ENCODE results near the gene RPA1.
"Not testable (repeated sequence)": the region's sequence is repeated elsewhere in the genome, so short reads cannot be mapped to it uniquely, and the experiment has no call there.

Gene RPA1

DNA sequence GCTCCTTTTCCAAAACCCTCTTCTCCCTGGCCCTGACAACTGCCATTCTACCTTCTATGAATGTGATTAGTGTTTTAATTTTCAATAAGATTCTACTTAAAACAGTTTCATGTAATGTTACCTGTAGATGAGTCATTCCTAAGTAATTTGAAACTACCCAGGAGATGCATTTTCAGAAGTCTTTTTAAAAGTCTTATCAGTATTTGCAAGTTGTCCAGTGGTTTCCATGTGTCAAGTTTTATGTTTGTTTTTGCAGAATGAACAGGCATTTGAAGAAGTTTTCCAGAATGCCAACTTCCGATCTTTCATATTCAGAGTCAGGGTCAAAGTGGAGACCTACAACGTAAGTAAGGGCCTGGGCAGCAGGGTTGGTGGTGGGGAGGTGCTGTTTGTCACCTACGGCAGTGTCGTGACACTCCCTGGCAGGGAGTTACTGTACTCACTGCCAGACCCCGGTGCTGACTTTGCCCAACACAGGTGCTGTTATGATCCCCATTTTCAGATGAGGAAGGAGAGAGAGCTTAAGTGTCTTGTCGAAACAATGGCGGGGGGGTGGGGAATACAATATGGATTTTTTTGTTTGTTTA is 65.0 kb downstream of the RPA1 start:
- H3K4me2 ChIP-seq (ENCODE audit: low read length), result no peak overlapping the region
- H3K79me2 ChIP-seq (ENCODE audit: control insufficient read depth, insufficient read depth, low read length), result no peaks in the 10 kb centered on the region
- no peaks in the 10 kb centered on the region for H3K79me1 ChIP-seq (ENCODE audit: low read length)
- no peaks in the 10 kb centered on the region for H3K27me3 ChIP-seq (ENCODE audit: insufficient read depth, low read length, poor library complexity)
- no peaks in the 10 kb centered on the region for H3K4me1 ChIP-seq (ENCODE audit: control insufficient read depth, low read depth, low read length)
- no CpG with 5 or more reads among the region's 7 CpGs for WGBS (ENCODE audit: extremely low coverage, insufficient coverage, low lambda C conversion rate)
- H3K27ac ChIP-seq (ENCODE audit: low read depth, low read length), result no peak overlapping the region
- no peak overlapping the region for H2BK120ac ChIP-seq (ENCODE audit: low read depth, low read length)
- H4K8ac ChIP-seq (ENCODE audit: low read depth, low read length), result no peak overlapping the region
- no peak overlapping the region for H3K23ac ChIP-seq (ENCODE audit: low read length)
- H3K56ac ChIP-seq (ENCODE audit: low read length), result no peak overlapping the region
- no peak overlapping the region for H4K5ac ChIP-seq (ENCODE audit: low read length)
- DNase-seq, result no peak
- no peak overlapping the region for H3K9ac ChIP-seq (ENCODE audit: low read length)
- H3K4me3 ChIP-seq (ENCODE audit: low read length), result no peak overlapping the region
- no peak overlapping the region for H3K18ac ChIP-seq (ENCODE audit: low read length)
- H2AK5ac ChIP-seq (ENCODE audit: low read length), result no peak overlapping the region
- H2BK15ac ChIP-seq (replicated peaks; ENCODE audit: low read depth), result no peak overlapping the region
- no peak overlapping the region for H2BK5ac ChIP-seq (ENCODE audit: low read length)
- no peak overlapping the region for H3K4ac ChIP-seq (ENCODE audit: low read depth, low read length)
- H3K36me3 ChIP-seq (ENCODE audit: control insufficient read depth, insufficient read depth, low read length), result peaks cover 7% of the 10 kb centered on the region

DNA sequence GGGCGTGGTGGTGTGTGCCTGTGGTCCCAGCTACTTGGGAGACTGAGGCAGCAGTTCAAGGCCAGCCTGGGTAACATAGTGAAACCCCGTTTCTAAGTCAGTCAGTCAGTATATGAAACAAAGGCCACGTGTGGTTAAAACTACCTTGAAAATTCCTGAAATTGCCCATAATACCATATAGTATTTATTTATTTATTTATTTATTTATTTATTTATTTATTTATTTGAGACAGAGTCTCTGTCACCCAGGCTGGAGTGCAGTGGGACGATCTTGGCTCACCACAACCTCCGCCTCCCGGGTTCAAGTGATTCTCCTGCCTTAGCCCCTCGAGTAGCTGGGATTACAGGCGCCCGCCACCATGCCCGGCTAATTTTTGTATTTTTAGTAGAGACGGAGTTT is 65.7 kb downstream of the RPA1 start:
- not testable (repeated sequence) for H3K36me3 ChIP-seq (ENCODE audit: control insufficient read depth, insufficient read depth, low read length)

DNA sequence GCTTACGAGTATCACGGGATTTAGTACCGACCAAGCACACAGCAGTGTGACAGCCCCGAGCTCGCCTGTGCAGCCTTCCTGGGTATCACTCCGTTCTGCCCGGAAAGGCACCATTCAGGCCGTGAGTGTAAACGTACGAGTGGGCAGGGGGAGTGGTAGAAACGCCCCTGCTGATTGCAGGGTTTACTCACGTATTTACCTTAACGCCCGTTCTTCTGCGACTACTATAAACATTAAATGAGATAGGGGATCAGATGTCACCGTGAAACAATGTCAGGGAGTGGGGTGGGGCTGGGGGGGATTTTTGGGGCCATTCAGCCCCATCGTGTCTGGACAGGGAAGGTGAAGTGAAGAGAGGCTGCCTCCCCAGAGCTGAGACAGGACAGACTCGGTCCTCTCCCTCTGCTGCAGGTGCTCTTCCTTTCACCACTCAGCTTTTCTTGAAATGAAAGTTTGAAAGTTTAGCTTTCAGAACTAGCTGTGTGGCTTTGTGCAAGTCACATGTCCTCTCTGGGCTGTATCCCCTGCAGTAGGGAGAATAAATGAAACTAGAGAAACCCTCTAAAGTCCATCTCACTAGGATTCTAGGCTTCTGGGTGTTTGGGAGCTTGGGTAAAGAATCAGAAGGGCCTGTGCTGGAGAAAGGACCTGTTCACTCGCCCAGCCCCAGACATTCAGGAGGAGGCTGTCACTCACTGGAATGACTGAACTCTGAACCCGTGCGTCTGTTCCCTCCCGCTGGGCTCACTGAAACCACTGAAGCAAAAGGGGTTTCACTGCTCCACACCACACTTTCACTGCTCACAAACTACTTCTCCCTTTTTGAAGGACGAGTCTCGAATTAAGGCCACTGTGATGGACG is 66.7 kb downstream of the RPA1 start:
- Histone ChIP-seq H2BK15ac (replicated peaks; ENCODE audit: low read depth) (no peak overlapping the region), H4K8ac (ENCODE audit: low read depth, low read length) (no peak overlapping the region), H3K18ac (ENCODE audit: low read length) (no peak overlapping the region), H3K27me3 (ENCODE audit: insufficient read depth, low read length, poor library complexity) (no peaks in the 10 kb centered on the region), H3K4me2 (ENCODE audit: low read length) (no peak overlapping the region), H2AK5ac (ENCODE audit: low read length) (no peak overlapping the region), H3K56ac (ENCODE audit: low read length) (no peak overlapping the region), H3K27ac (ENCODE audit: low read depth, low read length) (no peak overlapping the region), H2BK5ac (ENCODE audit: low read length) (no peak overlapping the region), H3K4ac (ENCODE audit: low read depth, low read length) (no peak overlapping the region), H3K9ac (ENCODE audit: low read length) (no peak overlapping the region), H3K4me1 (ENCODE audit: control insufficient read depth, low read depth, low read length) (no peaks in the 10 kb centered on the region), H3K79me1 (ENCODE audit: low read length) (no peaks in the 10 kb centered on the region), H3K23ac (ENCODE audit: low read length) (no peak overlapping the region), H3K79me2 (ENCODE audit: control insufficient read depth, insufficient read depth, low read length) (no peaks in the 10 kb centered on the region), H3K36me3 (ENCODE audit: control insufficient read depth, insufficient read depth, low read length) (peaks cover 7% of the 10 kb centered on the region), H2BK120ac (ENCODE audit: low read depth, low read length) (no peak overlapping the region), H4K5ac (ENCODE audit: low read length) (no peak overlapping the region), H3K4me3 (ENCODE audit: low read length) (no peak overlapping the region)
- no peak for DNase-seq
- no CpG with 5 or more reads among the region's 25 CpGs for WGBS (ENCODE audit: extremely low coverage, insufficient coverage, low lambda C conversion rate)

More for the DNA sequence above, 65.7 kb downstream of the RPA1 start:
- not testable (repeated sequence) for H3K4ac ChIP-seq (ENCODE audit: low read depth, low read length); H4K8ac ChIP-seq (ENCODE audit: low read depth, low read length); H2BK5ac ChIP-seq (ENCODE audit: low read length); H2BK15ac ChIP-seq (replicated peaks; ENCODE audit: low read depth); H3K4me3 ChIP-seq (ENCODE audit: low read length); H3K56ac ChIP-seq (ENCODE audit: low read length); H2BK120ac ChIP-seq (ENCODE audit: low read depth, low read length); H4K5ac ChIP-seq (ENCODE audit: low read length); H2AK5ac ChIP-seq (ENCODE audit: low read length); H3K18ac ChIP-seq (ENCODE audit: low read length); H3K79me1 ChIP-seq (ENCODE audit: low read length); H3K27ac ChIP-seq (ENCODE audit: low read depth, low read length); H3K4me2 ChIP-seq (ENCODE audit: low read length); H3K79me2 ChIP-seq (ENCODE audit: control insufficient read depth, insufficient read depth, low read length); H3K27me3 ChIP-seq (ENCODE audit: insufficient read depth, low read length, poor library complexity); H3K23ac ChIP-seq (ENCODE audit: low read length); H3K9ac ChIP-seq (ENCODE audit: low read length); H3K4me1 ChIP-seq (ENCODE audit: control insufficient read depth, low read depth, low read length); DNase-seq
- no CpG with 5 or more reads among the region's 11 CpGs for WGBS (ENCODE audit: extremely low coverage, insufficient coverage, low lambda C conversion rate)

DNA sequence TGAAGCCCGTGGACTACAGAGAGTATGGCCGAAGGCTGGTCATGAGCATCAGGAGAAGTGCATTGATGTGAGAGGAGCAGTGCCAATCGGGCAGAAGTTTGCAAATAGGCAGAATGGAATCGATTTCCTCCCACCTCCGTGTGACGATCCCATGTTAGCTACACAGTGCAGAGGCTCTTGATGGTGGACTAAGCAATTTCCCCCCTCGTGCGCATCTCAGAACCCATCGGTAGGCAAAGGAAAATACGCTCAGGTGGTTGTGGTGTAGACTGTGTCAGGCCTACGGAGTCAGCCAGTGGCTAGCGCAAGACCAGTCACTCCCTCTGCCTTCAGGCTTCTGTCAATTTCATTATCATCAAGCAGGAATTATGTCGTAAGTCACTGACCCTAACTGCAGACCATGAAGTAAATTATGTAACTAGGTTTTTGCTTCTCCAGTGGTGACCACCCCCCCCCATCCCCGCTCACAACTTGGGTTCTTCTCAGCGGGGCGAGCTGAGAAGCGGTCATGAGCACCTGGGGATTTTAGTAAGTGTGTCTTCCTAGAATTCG is 67.4 kb downstream of the RPA1 start:
- Histone ChIP-seq H2BK120ac (ENCODE audit: low read depth, low read length) (no peak overlapping the region), H3K56ac (ENCODE audit: low read length) (no peak overlapping the region), H3K4me1 (ENCODE audit: control insufficient read depth, low read depth, low read length) (no peaks in the 10 kb centered on the region), H4K8ac (ENCODE audit: low read depth, low read length) (no peak overlapping the region), H3K27ac (ENCODE audit: low read depth, low read length) (no peak overlapping the region), H3K4ac (ENCODE audit: low read depth, low read length) (no peak overlapping the region), H3K23ac (ENCODE audit: low read length) (no peak overlapping the region), H3K79me1 (ENCODE audit: low read length) (no peaks in the 10 kb centered on the region), H3K27me3 (ENCODE audit: insufficient read depth, low read length, poor library complexity) (no peaks in the 10 kb centered on the region), H2AK5ac (ENCODE audit: low read length) (no peak overlapping the region), H2BK5ac (ENCODE audit: low read length) (no peak overlapping the region), H3K18ac (ENCODE audit: low read length) (no peak overlapping the region), H3K4me3 (ENCODE audit: low read length) (no peak overlapping the region), H3K4me2 (ENCODE audit: low read length) (no peak overlapping the region), H3K9ac (ENCODE audit: low read length) (no peak overlapping the region), H2BK15ac (replicated peaks; ENCODE audit: low read depth) (no peak overlapping the region), H3K79me2 (ENCODE audit: control insufficient read depth, insufficient read depth, low read length) (no peaks in the 10 kb centered on the region), H4K5ac (ENCODE audit: low read length) (no peak overlapping the region), H3K36me3 (ENCODE audit: control insufficient read depth, insufficient read depth, low read length) (peaks cover 7% of the 10 kb centered on the region)
- WGBS (ENCODE audit: extremely low coverage, insufficient coverage, low lambda C conversion rate), result no CpG with 5 or more reads among the region's 18 CpGs
- DNase-seq, result no peak

DNA sequence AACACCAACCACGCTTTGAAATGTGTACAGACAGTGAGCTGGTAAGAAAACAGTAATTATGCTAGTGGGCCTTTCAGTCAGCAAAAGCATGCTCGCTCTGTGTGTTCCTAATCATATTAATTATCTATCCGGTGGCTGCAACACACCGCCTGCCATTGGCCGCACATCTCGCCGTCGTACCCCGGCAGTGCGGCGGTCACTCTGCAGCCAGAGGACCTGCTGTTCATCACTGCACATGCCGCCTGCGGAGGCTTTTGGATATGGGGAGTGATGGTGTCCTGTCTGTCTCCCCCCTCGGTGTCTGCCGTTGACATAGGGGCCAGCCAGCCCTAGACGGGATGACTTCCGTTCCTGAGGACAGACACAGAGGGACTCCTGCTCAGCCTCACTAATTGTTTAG is 68.5 kb downstream of the RPA1 start:
- Histone ChIP-seq H2AK5ac (ENCODE audit: low read length) (no peak overlapping the region), H2BK5ac (ENCODE audit: low read length) (no peak overlapping the region), H3K4me3 (ENCODE audit: low read length) (no peak overlapping the region), H2BK15ac (replicated peaks; ENCODE audit: low read depth) (no peak overlapping the region), H3K79me2 (ENCODE audit: control insufficient read depth, insufficient read depth, low read length) (no peaks in the 10 kb centered on the region), H4K8ac (ENCODE audit: low read depth, low read length) (no peak overlapping the region), H3K4me2 (ENCODE audit: low read length) (no peak overlapping the region), H3K27ac (ENCODE audit: low read depth, low read length) (no peak overlapping the region), H3K79me1 (ENCODE audit: low read length) (no peaks in the 10 kb centered on the region), H2BK120ac (ENCODE audit: low read depth, low read length) (no peak overlapping the region), H3K36me3 (ENCODE audit: control insufficient read depth, insufficient read depth, low read length) (peaks cover 7% of the 10 kb centered on the region), H3K9ac (ENCODE audit: low read length) (no peak overlapping the region), H3K4me1 (ENCODE audit: control insufficient read depth, low read depth, low read length) (no peaks in the 10 kb centered on the region), H3K4ac (ENCODE audit: low read depth, low read length) (no peak overlapping the region), H3K18ac (ENCODE audit: low read length) (no peak overlapping the region), H3K56ac (ENCODE audit: low read length) (no peak overlapping the region), H3K23ac (ENCODE audit: low read length) (no peak overlapping the region), H4K5ac (ENCODE audit: low read length) (no peak overlapping the region), H3K27me3 (ENCODE audit: insufficient read depth, low read length, poor library complexity) (no peaks in the 10 kb centered on the region)
- no CpG with 5 or more reads among the region's 17 CpGs for WGBS (ENCODE audit: extremely low coverage, insufficient coverage, low lambda C conversion rate)
- DNase-seq, result no peak
